Sigmoid colon (tissue), 4 donors: ENCODE results near the gene CYBC1.

Experiments used
- CTCF ChIP-seq, 4 experiments: fragments of 450-650 bp in 3 of 4; fragments of 200-600 bp in 1 of 4; IDR thresholded peaks; one replicate each; pipeline ENCODE4 v1.5.1; 2016 to 2019; ENCODE audit warnings: antibody characterized with exemption in 4 of 4, mild to moderate bottlenecking in 3 of 4, moderate library complexity in 2 of 4
- EP300 ChIP-seq, 4 donors: sonication (generic); formaldehyde crosslinking; IDR thresholded peaks; one replicate each; pipeline ENCODE4 v1.6.1; 2017; ENCODE audit warnings: antibody characterized with exemption in 4 of 4

DNA sequence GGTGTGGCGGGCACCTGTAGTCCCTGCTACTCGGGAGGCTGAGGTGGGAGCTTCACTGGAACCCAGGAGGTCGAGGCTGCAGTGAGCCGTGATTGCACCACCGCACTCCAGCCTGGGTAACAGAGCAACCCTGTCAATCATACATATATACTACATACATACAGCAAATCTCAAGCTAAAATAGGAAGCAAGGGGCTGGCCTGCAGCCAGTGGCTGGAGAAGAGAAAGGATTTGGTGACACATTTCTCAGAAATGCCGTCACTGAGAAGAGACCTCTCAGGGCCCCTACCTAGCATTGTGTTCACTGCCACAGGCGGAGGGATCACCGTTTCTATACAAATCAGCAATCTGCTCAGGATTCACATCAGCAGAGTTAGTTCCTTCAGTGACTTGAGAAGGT is 24.9 kb upstream of the CYBC1 start:
- TF ChIP-seq EP300 (IDR thresholded peaks at IDR 0.05): no peak
- no peak for TF ChIP-seq CTCF (IDR thresholded peaks at IDR 0.05)
